Mucosa of rectum (tissue), 2 donors: ENCODE measurements around the gene SECISBP2.

Source experiments
- H3K27ac ChIP-seq, 2 donors: one replicate each; pipeline ENCODE4 v1.7.0; 2013; ENCODE audit warnings: inconsistent platforms in 2 of 2, low read depth in 2 of 2, low read length in 2 of 2
- H3K27me3 ChIP-seq, 2 donors: one replicate each; pipeline ENCODE4 v1.7.0; 2013; ENCODE audit warnings: low read length in 2 of 2; ENCODE audit not compliant: control insufficient read depth in 2 of 2, insufficient read depth in 2 of 2
- H3K36me3 ChIP-seq, 2 donors: one replicate each; pipeline ENCODE4 v1.7.0; 2013; ENCODE audit warnings: low read length in 2 of 2; ENCODE audit not compliant: control insufficient read depth in 2 of 2, insufficient read depth in 2 of 2
- H3K4me1 ChIP-seq, 2 donors: one replicate each; pipeline ENCODE4 v1.7.0; 2013; ENCODE audit warnings: low read length in 2 of 2, mild to moderate bottlenecking in 1 of 2; ENCODE audit not compliant: control insufficient read depth in 2 of 2, insufficient read depth in 2 of 2
- H3K4me3 ChIP-seq, 2 donors: one replicate each; pipeline ENCODE4 v1.7.0; 2013; ENCODE audit warnings: low read length in 2 of 2
- H3K9ac ChIP-seq, 2 donors: one replicate each; pipeline ENCODE4 v1.7.0; 2013; ENCODE audit warnings: low read length in 2 of 2, low read depth in 1 of 2, mild to moderate bottlenecking in 1 of 2
- H3K9me3 ChIP-seq, 2 donors: one replicate each; pipeline ENCODE4 v1.7.0; 2013; ENCODE audit warnings: low read length in 2 of 2; ENCODE audit not compliant: control insufficient read depth in 2 of 2
- donor health status: healthy.
- donor health status: Normal muscosa, but diverticular disease.

SECISBP2 gene

GRCh38 chr9:89388084-89388867, 70.0 kb downstream of the SECISBP2 start:
- Histone ChIP-seq H3K9ac (no peak overlapping the region), H3K27me3 (no peaks in the 10 kb centered on the region), H3K27ac (peak overlapping the region; percentile 61 to 69), H3K9me3 (no peaks in the 10 kb centered on the region), H3K36me3 (peaks cover 44 to 77% of the 10 kb centered on the region in 2 donors), H3K4me1 (peaks cover 2 to 4% of the 10 kb centered on the region in 2 donors), H3K4me3 (no peak overlapping the region)

GRCh38 chr9:89388868-89389177, 70.5 kb downstream of the SECISBP2 start:
- H3K27ac ChIP-seq: peak overlapping the region; percentile 61 to 69
- no peaks in the 10 kb centered on the region for H3K9me3 ChIP-seq
- no peaks in the 10 kb centered on the region for H3K27me3 ChIP-seq
- peaks cover 43 to 78% of the 10 kb centered on the region in 2 donors for H3K36me3 ChIP-seq
- H3K4me1 ChIP-seq: peaks cover 2 to 4% of the 10 kb centered on the region in 2 donors
- H3K9ac ChIP-seq: no peak overlapping the region
- H3K4me3 ChIP-seq: no peak overlapping the region

GRCh38 chr9:89390068-89390555, 71.8 kb downstream of the SECISBP2 start:
- Histone ChIP-seq H3K4me3 (no peak overlapping the region), H3K9ac (no peak overlapping the region), H3K27me3 (no peaks in the 10 kb centered on the region), H3K9me3 (no peaks in the 10 kb centered on the region), H3K27ac (no peak overlapping the region), H3K36me3 (peaks cover 48 to 79% of the 10 kb centered on the region in 2 donors), H3K4me1 (peaks cover 2 to 4% of the 10 kb centered on the region in 2 donors)

- H3K36me3 ChIP-seq: peaks cover 44 to 76% of the 10 kb centered on the region in 2 donors
Observed at GRCh38 chr9:89390578-89391116, 72.3 kb downstream of the SECISBP2 start.

GRCh38 chr9:89391585-89391984, 73.3 kb downstream of the SECISBP2 start:
- peaks cover 44 to 76% of the 10 kb centered on the region in 2 donors for H3K36me3 ChIP-seq
- H3K4me3 ChIP-seq: no peak overlapping the region
- no peak overlapping the region for H3K9ac ChIP-seq
- no peaks in the 10 kb centered on the region for H3K27me3 ChIP-seq
- H3K9me3 ChIP-seq: no peaks in the 10 kb centered on the region
- H3K4me1 ChIP-seq: peaks cover 2 to 4% of the 10 kb centered on the region in 2 donors
- no peak overlapping the region for H3K27ac ChIP-seq

More at GRCh38 chr9:89390578-89391116, 72.3 kb downstream of the SECISBP2 start:
- Histone ChIP-seq H3K27me3 (no peaks in the 10 kb centered on the region), H3K4me3 (no peak overlapping the region), H3K4me1 (peaks cover 2 to 4% of the 10 kb centered on the region in 2 donors), H3K9me3 (no peaks in the 10 kb centered on the region), H3K9ac (no peak overlapping the region), H3K27ac (no peak overlapping the region)

- Histone ChIP-seq H3K36me3 (peaks cover 39 to 83% of the 10 kb centered on the region in 2 donors), H3K9me3 (no peaks in the 10 kb centered on the region), H3K27ac (no peak overlapping the region), H3K27me3 (no peaks in the 10 kb centered on the region), H3K4me3 (no peak overlapping the region), H3K9ac (no peak overlapping the region), H3K4me1 (peaks cover 0 to 2% of the 10 kb centered on the region in 2 donors)
Observed at GRCh38 chr9:89394412-89394811, 76.1 kb downstream of the SECISBP2 start.

- Histone ChIP-seq H3K27ac (no peak overlapping the region), H3K36me3 (peaks cover 29 to 68% of the 10 kb centered on the region in 2 donors)
Observed at GRCh38 chr9:89395931-89396710, 77.8 kb downstream of the SECISBP2 start.

GRCh38 chr9:89397471-89397870, 79.2 kb downstream of the SECISBP2 start:
- H3K36me3 ChIP-seq: peaks cover 22 to 63% of the 10 kb centered on the region in 2 donors
- no peaks in the 10 kb centered on the region for H3K4me1 ChIP-seq
- no peaks in the 10 kb centered on the region for H3K27me3 ChIP-seq
- no peak overlapping the region for H3K27ac ChIP-seq
- no peak overlapping the region for H3K9ac ChIP-seq
- no peak overlapping the region for H3K4me3 ChIP-seq
- no peaks in the 10 kb centered on the region for H3K9me3 ChIP-seq

More at GRCh38 chr9:89395931-89396710, 77.8 kb downstream of the SECISBP2 start:
- no peak overlapping the region for H3K4me3 ChIP-seq
- H3K9ac ChIP-seq: no peak overlapping the region
- H3K4me1 ChIP-seq: no peaks in the 10 kb centered on the region
- no peaks in the 10 kb centered on the region for H3K9me3 ChIP-seq
- no peaks in the 10 kb centered on the region for H3K27me3 ChIP-seq

- Histone ChIP-seq H3K27me3 (no peaks in the 10 kb centered on the region), H3K9me3 (no peaks in the 10 kb centered on the region), H3K9ac (no peak overlapping the region), H3K4me1 (no peaks in the 10 kb centered on the region), H3K36me3 (peaks cover 16 to 56% of the 10 kb centered on the region in 2 donors), H3K4me3 (no peak overlapping the region), H3K27ac (peak overlapping the region in 1 of 2 donors; percentile 16)
Observed at GRCh38 chr9:89398621-89399020, 80.3 kb downstream of the SECISBP2 start.
